AG04450 (cell line): ENCODE data around the gene ZFP92. TPM values are rescaled to one million over a fixed set of nuclear protein-coding genes. Genes with fewer than 3 reads are reported as not detected.
"Not testable (repeated sequence)": the region's sequence is repeated elsewhere in the genome, so short reads cannot be mapped to it uniquely, and the experiment has no call there.

ENCODE experiments used
- CTCF ChIA-PET: fragments of 300-600, 350-600 bp; formaldehyde crosslinking; extraction: SDS; loops from one replicate; lab custom pipeline; 2022; ENCODE audit warnings: antibody characterized with exemption, inconsistent platforms; lab: Charles Lee
- POLR2A ChIA-PET: fragments of 350-600 bp; formaldehyde crosslinking; extraction: SDS; loops from one replicate; lab custom pipeline; 2021; ENCODE audit warnings: antibody characterized with exemption, inconsistent platforms; lab: Yijun Ruan, JAX
- DNase-seq: peaks from one replicate; pipeline ENCODE4 v3.0.0-alpha.2; 2011; ENCODE audit warnings: low read depth, low spot score
- H3K27ac ChIP-seq: one replicate; pipeline ENCODE4 v1.5.1; 2012; ENCODE audit warnings: low read depth, low read length, control low read depth
- H3K27me3 ChIP-seq: one replicate; pipeline ENCODE4 v1.6.0; 2012; ENCODE audit warnings: low read length; ENCODE audit not compliant: control insufficient read depth, insufficient read depth
- H3K4me3 ChIP-seq: 2 replicates; pipeline ENCODE4 v1.5.1; 2011; ENCODE audit warnings: mild to moderate bottlenecking, low read depth, low read length, control low read depth
- H3K9me3 ChIP-seq: 2 replicates; pipeline ENCODE4 v1.5.1; 2012; ENCODE audit warnings: low read length; ENCODE audit not compliant: control insufficient read depth, insufficient read depth
- CTCF ChIP-seq: IDR thresholded peaks from 2 replicates; pipeline ENCODE4 v1.5.1; 2011; ENCODE audit warnings: low read depth, low read length, control low read depth, inconsistent platforms
- polyA plus RNA-seq: library from polyadenylated mRNA; depleted of rRNA; stranded (reverse); fragments of >200 nt; gene quantifications from 2 replicates; pipeline ENCODE4 v1.2.3, GENCODE V29; 2011

ZFP92 gene
- polyA plus RNA-seq, 1 experiment = 0.02 TPM

- no peak for TF ChIP-seq CTCF
- CTCF ChIA-PET = no interaction called here
Measured at GRCh38 chrX:153398275-153398960, 12.9 kb upstream of the ZFP92 start.

GRCh38 chrX:153400146-153401132 is 10.8 kb upstream of the ZFP92 start:
- no peaks in the 10 kb centered on the region for H3K27me3 ChIP-seq
- H3K9me3 ChIP-seq = no peaks in the 10 kb centered on the region; the same call in 1 of the 2 replicates
- DNase-seq = no peak
- no peak overlapping the region for H3K4me3 ChIP-seq
- ChIA-PET CTCF (no interaction called here), POLR2A (no interaction called here)
- peak; percentile 49 for TF ChIP-seq CTCF
- no peak overlapping the region for H3K27ac ChIP-seq

More at GRCh38 chrX:153398275-153398960, 12.9 kb upstream of the ZFP92 start:
- Histone ChIP-seq H3K9me3 (no peaks in the 10 kb centered on the region; the same call in 1 of the 2 replicates), H3K27me3 (no peaks in the 10 kb centered on the region), H3K27ac (no peak overlapping the region), H3K4me3 (no peak overlapping the region)
- no peak for DNase-seq
- POLR2A ChIA-PET = no interaction called here

GRCh38 chrX:153401133-153401764 is 10.0 kb upstream of the ZFP92 start, which contains the start of gene PNMA6E:
Gene PNMA6E, minus strand, starts transcription at chrX:153401350. Its CDS starts 2,501 bp downstream, at chrX:153398849.
- Histone ChIP-seq H3K27ac (no peak within 1 kb of the TSS), H3K4me3 (no peak within 1 kb of the TSS), H3K27me3 (no peaks in the 10 kb centered on the region), H3K9me3 (no peaks in the 10 kb centered on the region; the same call in 1 of the 2 replicates)
- ChIA-PET POLR2A (no interaction called here), CTCF (no interaction called here)
- TF ChIP-seq CTCF = no peak
- DNase-seq = no peak

GRCh38 chrX:153404333-153404732 is 6.9 kb upstream of the ZFP92 start:
- H3K4me3 ChIP-seq, POLR2A ChIA-PET, H3K27me3 ChIP-seq, H3K9me3 ChIP-seq, DNase-seq, H3K27ac ChIP-seq: not testable (repeated sequence)
- CTCF ChIA-PET = interaction anchor here (1.0 kb wide), 1 partner anchor 11 kb away, joined by 3 read pairs; no protein-coding TSS in a partner anchor

GRCh38 chrX:153405426-153405825 is 5.8 kb upstream of the ZFP92 start:
- no peaks in the 10 kb centered on the region; the same call in 1 of the 2 replicates for H3K9me3 ChIP-seq
- H3K27me3 ChIP-seq = no peaks in the 10 kb centered on the region
- CTCF ChIA-PET = interaction anchor here (1.0 kb wide), 1 partner anchor 12 kb away, joined by 3 read pairs; no protein-coding TSS in a partner anchor
- H3K27ac ChIP-seq = no peak overlapping the region
- H3K4me3 ChIP-seq = no peak overlapping the region
- TF ChIP-seq CTCF = no peak
- POLR2A ChIA-PET = no interaction called here
- DNase-seq = no peak
